GM21515 (cell line): Measurements from ENCODE around the gene SDC3.
"Not testable (repeated sequence)": the region's sequence is repeated elsewhere in the genome, so short reads cannot be mapped to it uniquely, and the experiment has no call there.

Experiments
- ATAC-seq: cut with Tn5 transposase; IDR thresholded peaks from one replicate; pipeline ENCODE4 v1.9.1; 2021; ENCODE audit not compliant: unreplicated experiment

The SDC3 gene, protein sequence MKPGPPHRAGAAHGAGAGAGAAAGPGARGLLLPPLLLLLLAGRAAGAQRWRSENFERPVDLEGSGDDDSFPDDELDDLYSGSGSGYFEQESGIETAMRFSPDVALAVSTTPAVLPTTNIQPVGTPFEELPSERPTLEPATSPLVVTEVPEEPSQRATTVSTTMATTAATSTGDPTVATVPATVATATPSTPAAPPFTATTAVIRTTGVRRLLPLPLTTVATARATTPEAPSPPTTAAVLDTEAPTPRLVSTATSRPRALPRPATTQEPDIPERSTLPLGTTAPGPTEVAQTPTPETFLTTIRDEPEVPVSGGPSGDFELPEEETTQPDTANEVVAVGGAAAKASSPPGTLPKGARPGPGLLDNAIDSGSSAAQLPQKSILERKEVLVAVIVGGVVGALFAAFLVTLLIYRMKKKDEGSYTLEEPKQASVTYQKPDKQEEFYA

DNA sequence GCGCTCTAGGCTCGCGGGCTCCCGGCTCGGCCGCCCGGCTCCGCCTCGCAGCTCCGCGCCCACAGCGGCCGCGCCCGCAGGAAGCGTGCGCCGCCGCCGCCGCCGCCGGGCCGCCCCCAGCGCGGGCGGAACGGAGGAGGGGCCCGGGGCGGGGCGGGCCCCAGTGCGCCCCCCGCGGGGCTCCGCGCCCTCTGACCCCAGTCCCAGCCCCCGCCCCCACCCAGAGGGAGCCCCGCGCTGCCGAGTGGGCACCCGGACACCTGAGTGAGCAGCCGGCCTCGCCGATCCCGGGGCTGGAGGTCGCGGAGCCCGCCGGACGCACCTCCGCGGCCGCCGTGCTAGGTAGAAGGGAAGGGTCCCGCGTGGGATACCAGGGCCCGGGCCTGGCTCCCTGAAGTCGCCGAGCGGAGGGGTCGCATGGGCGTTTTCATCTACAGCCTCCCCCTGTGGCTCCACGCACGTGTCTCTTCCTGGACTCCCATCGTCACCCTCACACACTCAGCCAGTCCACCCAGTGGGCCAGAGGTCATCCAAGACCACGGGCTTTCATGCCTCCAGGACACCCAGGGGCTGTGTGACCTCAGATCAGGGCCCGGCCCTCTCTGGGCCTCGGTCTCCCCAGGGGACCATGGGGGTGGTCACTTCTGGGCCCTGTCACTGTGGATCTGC is at the start of gene SDC3:
TSS of gene SDC3 (minus strand) at position 63 of the 669 bp plus-strand sequence. CDS start 172 bp downstream, outside the sequence.
- no peak for ATAC-seq

DNA sequence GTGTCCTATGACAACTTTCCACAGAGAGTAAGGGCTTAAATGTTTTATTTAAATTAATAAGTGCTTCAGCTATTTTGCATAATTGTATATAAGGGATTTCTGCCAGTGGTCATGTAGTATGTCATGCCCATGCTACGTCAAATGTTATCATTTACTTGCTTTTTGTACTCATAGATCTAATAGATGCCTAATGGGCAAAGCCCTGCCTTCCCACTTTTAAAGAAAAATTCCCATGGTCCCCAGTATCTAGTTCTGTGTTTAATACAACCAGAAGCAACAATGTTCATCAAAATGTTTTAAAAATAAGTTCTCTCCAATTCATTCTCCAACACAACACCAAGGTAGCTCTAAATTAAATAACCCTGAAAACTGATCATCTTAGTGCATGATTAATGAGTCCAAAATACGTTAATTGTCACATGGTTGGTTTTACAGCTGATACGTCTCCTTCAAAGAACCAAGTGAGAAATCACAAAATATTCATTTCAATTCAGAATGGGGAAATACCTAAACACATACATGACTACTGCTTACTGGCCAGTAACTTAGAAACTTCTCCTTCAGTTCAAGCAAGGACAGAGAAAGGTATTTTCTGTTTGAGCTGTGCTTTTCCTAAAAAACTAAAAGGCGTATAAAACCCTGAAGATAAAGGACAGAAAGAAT is 49.1 kb upstream of the SDC3 start:
- no peak for ATAC-seq

DNA sequence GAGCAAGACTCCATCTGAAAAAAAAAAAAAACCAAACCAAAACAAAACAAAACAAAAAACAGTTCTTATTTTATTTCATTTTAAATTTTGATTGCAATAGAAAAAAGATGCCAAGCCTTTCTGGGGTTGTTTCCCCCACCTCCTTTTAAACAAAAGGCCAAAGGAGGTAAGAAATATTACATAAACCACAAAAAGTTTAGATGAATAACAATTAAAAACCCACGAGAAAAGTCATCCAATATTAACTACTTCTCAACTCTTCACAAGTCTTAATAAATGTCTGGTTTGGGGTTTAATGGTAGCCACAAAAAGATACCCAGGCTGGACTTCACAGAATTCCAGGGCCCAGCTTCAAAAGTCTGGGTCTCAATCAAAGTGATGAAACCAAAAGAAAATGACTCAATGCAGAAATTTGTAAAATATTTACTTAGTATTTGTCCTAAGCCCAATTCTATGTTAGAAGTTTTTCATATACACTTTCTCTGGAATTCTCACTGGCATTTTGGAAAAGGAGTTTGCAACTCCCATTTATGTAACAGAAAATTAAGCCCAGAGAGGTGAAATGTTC is 47.0 kb upstream of the SDC3 start:
- no peak for ATAC-seq

DNA sequence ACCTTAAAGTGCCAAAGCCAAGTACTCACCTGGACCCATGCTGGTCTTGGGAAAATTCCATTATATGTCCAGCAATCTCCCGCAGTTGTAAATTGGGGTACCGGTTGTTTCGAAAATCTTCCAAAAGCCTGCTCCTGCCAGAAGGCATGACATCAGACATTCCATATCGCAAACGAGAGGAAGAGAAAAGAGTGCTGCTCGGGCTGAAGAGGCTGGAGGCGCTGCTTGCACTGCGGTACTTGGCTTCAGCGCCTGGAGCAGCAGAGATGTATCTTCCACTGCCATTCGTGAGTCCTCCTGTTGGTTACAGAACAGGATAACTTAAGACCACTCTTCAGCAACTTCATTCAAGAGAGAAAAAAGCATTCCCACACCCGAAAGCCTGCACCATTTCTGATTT is 45.1 kb upstream of the SDC3 start:
- ATAC-seq: no peak

DNA sequence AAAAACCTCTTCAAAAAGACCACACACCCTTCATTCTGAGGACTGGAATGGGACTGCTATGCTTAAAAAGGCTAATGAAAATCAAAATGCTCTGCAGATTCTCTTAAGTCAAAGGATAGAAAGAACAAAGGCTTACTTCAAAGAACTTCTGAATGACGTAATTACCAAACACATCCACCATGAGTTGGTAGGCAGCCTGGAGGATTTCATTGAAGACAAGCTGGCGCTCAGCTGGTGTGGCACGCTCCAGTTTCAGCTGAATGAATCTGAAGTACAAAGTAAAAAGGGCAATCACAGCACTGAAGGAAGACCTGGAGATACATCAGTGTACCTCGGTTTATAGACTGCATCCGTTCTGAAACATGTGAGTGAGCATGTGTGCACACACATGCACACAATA is 43.5 kb upstream of the SDC3 start:
- ATAC-seq: no peak

DNA sequence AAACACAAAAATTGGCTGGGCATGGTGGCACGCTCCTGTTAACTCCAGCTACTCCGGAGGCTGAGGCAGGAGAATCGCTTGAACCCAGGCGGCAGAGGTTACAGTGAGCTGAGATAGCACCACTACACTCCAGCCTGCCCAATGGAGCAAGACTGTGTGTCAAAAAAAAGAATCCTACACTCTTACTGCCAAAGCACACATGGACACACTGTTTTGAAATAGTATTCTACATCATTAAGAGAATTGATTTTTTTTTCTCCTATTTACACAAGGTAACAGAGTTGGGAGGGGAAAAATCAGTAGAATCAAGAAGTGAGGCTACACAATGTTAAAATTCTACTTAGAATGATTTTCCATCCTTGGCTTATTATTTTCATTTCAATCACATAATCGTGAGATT is 42.1 kb upstream of the SDC3 start:
- no peak for ATAC-seq

DNA sequence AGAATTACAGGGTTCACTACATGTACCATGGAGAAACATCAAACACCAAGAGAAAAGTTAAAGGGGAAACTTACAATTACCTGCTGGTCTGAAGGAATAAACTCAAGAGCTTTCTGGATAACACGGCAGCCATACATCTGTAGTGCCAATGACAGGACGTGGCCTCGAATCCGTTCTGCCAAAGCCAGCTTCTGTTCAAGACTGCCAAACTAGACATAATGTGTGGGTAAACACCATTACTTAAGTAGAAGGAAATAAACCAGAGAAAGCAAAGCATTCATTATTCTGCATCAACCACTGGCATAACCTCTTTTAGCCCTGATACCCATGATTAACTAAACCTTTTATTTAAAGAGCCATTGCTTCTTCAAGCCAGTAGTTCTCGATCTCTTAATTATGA is 41.5 kb upstream of the SDC3 start:
- ATAC-seq: no peak

DNA sequence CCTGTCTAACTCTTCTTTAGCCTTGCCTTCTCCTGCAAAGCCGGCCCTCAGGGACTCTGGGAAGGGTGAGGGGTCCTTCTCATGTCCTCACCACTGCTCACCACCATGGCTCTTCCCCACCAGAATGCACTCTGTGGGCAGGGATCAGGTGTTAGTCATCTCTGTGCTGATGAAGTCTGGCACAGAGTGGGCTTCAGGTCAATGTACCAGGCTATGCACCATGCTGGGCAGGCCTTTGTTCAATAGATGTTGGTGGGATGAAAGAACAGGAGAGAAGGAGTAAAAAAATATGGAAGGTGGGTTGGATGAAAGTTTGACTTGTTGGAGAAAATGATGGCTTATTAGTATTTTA is 40.9 kb upstream of the SDC3 start:
- ATAC-seq: not testable (repeated sequence)

DNA sequence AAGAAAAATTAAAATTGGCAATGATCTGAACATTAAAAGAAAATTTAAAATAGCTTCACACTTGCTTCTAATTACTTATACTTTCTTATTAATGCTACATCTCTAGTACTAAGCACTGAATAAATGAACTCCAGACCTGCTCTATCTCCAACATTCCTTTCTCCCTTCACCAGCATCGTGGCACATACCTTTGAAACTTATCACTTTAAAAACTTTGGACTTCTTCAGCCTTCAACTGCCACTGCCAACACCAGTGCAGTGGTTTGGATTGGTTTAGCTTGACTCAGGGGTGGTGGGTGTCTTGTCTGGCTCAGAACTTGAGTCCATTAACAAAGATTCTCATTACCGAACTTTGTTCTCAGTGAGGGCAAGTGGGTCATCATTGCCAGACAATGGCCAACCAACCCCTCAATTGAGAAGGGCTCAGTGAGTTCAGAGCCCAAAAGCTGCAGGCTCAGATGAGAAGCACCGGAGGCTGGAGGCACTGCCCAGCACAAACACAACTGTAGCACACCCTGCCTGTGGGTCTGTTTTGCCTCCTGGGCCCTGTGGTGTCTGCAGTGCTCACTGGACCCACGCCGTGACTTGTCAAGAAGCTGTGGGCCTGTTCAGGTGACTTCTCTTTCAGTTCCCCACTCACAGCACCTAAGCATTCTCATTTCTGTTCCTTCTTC is 40.4 kb upstream of the SDC3 start:
- ATAC-seq: not testable (repeated sequence)

DNA sequence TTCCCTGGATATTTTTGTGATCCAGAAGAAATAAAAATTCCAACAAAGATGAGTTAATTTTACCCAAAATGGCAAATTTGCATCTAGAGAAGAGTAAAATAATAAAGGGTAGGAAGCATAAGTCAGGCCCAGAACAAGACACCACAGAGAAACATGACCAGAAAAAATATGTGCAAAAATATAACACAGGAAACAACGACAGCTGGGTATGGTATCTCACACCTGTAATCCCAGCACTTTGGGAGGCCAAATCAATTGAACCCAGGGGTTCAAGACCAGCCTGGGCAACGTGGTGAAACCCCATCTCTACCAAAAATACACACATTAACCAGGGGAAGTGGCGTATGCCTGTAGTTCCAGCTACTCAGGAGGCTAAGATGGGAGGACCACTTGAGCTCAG is 39.7 kb upstream of the SDC3 start:
- ATAC-seq: no peak

DNA sequence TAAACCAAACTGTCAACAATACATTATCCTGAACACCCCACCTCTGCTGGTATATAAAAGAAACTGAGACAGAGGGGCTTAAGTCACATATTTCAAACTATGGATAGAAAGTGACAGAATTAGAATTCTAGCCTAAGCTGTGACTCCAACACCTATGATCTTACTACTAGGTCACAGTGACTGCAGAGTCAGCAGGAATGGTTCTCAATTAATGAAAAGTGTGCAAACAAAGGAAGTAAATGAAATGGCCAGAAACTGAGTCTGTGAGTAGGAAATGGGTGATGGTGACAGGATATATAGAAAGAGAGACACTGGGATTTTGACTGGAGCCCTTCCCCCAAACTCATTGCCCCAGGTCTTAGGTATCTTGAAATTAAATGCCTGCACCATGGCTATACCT is 38.7 kb upstream of the SDC3 start:
- ATAC-seq: no peak

DNA sequence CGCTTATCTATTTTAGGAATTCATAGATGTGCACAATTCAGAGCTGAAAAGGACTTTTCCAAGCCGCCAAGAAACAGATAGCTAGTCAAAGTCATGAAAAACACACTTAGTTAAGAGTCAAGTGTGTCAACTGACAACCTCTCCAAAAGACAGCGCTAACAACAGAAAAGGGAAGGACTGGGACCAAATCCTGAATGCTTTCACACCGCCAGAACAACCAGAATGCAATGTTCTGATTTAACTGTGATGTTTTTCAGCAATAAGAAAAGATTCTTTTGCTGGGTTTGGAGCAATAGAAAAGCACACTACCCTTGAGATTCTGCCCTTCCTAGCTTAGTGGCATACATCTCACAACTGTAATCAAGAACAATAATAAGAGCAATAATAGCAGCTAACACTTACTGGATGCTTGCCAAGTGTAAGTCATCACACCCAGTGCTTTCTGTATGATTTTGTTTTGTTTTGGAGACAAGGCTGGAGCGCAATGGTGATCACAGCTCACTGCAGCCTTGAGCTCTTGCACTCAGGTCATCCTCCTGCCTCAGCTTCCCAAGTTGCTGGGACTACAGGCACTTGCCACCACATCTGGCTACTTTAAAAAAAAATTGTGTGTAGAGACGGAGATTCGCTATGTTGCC is 33.9 kb upstream of the SDC3 start:
- ATAC-seq: no peak

DNA sequence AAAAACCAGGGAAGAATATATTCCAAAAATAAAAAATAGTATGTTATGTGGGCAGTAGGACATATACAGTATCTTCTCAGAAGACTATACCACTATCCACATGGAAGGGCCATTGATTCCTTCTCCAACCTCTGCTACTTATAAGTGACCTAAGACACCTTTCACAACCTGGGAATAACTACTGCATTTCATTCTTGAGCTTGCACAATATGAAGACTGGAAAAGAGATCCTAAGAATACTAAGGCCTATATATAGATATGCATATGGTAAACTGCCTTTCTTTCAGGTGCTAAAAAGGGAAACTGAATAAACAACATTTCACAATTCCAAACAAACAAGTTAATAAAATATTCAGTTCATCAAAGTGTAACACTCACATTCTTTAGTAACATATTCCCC is 32.0 kb upstream of the SDC3 start:
- no peak for ATAC-seq

DNA sequence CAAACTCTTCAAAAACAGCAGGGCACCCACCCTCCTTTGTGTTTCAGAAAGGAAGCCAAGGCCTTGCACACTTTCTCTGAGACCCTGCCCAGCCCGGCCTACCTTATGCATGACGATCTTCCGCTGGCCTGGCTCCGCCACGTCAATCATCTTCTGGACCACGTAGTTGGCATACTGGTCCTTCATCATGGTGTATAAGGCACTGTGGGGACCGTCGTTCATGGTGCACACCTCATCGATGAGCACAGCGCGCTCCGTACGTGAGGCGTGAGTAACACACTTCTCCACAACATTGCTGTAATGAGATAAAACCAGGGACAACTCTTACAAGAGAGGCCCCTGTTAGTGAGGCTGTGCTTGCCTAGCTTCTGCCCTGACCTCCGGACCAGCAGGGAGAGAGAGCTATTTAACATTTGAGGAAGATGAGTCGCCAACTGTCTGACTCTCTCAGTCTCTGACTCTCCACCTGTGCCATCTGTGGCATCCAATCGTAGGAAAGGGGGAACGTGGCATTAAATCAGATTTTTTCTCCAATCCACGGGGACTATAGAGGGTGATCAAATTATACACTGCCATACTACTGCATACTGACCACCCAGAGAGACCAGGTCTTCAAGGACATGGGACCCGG is 28.1 kb upstream of the SDC3 start:
- no peak for ATAC-seq

DNA sequence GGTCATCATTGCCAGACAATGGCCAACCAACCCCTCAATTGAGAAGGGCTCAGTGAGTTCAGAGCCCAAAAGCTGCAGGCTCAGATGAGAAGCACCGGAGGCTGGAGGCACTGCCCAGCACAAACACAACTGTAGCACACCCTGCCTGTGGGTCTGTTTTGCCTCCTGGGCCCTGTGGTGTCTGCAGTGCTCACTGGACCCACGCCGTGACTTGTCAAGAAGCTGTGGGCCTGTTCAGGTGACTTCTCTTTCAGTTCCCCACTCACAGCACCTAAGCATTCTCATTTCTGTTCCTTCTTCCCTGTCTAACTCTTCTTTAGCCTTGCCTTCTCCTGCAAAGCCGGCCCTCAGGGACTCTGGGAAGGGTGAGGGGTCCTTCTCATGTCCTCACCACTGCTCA is 27.2 kb upstream of the SDC3 start:
- ATAC-seq: not testable (repeated sequence)

DNA sequence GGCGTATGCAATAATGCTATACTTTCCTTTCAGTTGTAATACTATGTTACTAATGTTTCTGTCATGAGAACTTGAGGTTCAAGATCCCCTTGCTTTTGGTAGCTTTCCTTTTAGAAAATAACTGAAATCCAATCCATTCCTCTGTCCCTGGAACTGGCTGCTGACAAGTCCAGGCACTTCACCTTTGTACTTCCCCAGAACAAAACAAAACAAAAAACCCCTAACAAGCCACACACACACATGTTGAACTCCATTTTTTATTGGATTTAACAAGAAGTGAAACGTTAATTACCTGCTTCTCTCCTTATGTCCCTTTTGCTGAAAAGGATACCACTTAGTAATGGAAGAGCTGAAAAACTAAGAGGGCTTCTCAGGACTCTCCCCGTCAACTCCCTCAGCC is 26.1 kb upstream of the SDC3 start:
- ATAC-seq: no peak

DNA sequence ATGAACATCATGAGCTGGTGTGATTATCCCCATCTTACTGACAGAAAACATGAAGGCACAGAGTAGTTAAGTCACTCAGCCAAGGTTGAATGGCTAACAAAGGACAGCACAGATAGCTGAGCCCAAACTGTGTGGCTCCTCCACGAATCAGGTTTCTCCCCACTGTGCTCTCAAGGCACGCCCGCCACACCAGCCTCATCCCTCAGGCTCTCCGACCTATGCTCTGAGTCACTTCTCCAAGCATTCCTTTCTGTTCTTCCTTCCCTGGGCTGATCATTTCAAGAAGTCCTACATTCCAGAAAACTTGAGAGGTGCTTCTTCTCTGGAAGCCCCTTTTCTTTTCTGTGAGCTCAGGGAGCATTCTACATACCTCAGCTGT is 25.3 kb upstream of the SDC3 start:
- no peak for ATAC-seq

DNA sequence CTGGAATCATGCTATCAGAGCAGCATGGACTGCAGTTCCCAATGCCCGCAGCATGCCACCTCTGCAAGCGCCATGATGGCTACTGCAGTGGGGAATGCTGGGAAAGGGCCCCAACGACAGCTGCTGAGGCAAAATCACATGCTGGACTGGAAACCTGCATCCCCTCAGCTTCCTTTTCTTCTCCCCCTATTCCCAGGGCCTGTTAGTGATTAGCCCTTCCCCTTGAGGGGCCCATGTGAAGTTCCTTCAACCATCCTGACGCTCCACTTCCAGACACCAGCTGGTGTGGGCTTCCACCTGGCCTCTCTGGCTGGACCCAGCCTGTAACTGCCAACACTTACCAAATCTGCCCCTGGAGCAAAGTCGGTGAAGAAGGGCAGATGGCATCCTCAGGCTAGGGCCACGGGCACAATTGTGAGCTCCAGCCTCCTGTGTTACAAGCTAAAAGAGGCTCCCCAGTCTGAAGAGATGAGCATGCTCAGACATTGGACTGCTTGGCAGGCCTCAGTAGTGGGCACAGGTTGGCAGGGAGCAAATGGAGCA is 22.1 kb upstream of the SDC3 start:
- no peak for ATAC-seq

DNA sequence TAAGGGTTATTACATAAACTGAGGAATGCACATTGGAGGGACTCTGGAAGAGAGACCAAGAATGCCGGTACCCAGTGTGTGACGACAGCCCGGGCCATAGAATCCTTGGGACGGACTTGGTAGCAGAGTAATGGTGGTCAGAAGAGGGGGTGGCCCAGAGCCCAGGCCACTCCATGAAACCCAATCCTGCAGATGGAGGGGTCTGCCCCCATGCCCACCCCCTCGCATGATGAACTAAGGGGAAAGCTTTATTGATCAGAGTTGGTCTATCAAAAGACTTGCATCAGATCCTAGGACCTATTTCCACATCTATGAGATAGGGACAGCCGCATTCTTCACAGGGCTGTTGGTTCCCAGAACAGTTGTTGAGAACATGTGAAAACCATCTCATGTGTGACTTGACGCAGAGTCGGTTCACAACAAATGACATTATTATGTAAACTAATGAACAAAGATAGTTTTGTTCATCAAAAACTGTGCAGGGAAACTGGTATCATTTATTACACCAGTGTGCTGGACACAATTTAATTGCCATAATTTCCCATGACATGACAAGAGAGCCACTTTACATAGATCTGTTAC is 21.5 kb upstream of the SDC3 start:
- no peak for ATAC-seq
